Measurements from ENCODE around the gene CCDC85C. TPM values are rescaled to one million over a fixed set of nuclear protein-coding genes. Genes with fewer than 3 reads are reported as not detected.

Gene CCDC85C
- polyA plus RNA-seq, 1 of the 3 experiments (the other 2 are of a cell fraction), result 9.6 TPM

- Histone ChIP-seq H2AFZ (ENCODE audit: low read depth) (no peak overlapping the region), H3K9me2 (no peaks in the 10 kb centered on the region), H4K20me1 (ENCODE audit: insufficient read depth) (peaks cover 60% of the 10 kb centered on the region), H3K79me2 (ENCODE audit: insufficient read depth) (peaks cover 82% of the 10 kb centered on the region), H3K4me1 (ENCODE audit: control insufficient read depth in 1 of 2, insufficient read depth in 2 of 2, low read depth in 1 of 2, low read length in 1 of 2) (peaks cover 22 to 80% of the 10 kb centered on the region in 2 experiments; a peak in 3 of 4 replicates), H3K4me3 (ENCODE audit: low read depth in 2 of 2, low read length in 1 of 2) (peak overlapping the region in 1 of 2 experiments; percentile 13; a peak in 2 of 4 replicates), H3K9me3 (no peaks in the 10 kb centered on the region), H3K9ac (no peak overlapping the region), H3K27me3 (ENCODE audit: insufficient read depth) (no peaks in the 10 kb centered on the region), H3K4me2 (peak overlapping the region; percentile 89; the same call in 1 of the 2 replicates), H3K27ac (ENCODE audit: low read depth in 2 of 2, low read length in 1 of 2) (peak overlapping the region in 1 of 2 experiments; percentile 5; a peak in 1 of 4 replicates), H3F3A (replicated peaks; ENCODE audit: insufficient read depth) (no peaks in the 10 kb centered on the region), H3K36me3 (replicated peaks in 1 of 2; ENCODE audit: control insufficient read depth in 1 of 2, insufficient read depth in 2 of 2, low read length in 1 of 2) (no peaks in the 10 kb centered on the region)
- ChIA-PET CTCF (interaction anchor here (0.7 to 2.2 kb wide), 3 partner anchors 25 to 40 kb away, joined by 3 to 7 read pairs (median 6); no protein-coding TSS in a partner anchor), POLR2A (no interaction called here)
- DNase-seq, result no peak
- WGBS (ENCODE audit: low lambda C conversion rate), result 97% methylated on average over 3 of the region's 3 CpGs
- TF ChIP-seq GATA2 (CRISPR knock-in tag; IDR thresholded peaks at IDR 0.05), result peak; percentile 25; the same call in 1 of the 2 replicates
- TF ChIP-seq GABPA (IDR thresholded peaks at IDR 0.05; ENCODE audit: low read depth), result no peak
Observed at GRCh38 chr14:99600232-99600888, 3.6 kb downstream of the CCDC85C start.

- Histone ChIP-seq H3K9me2 (no peaks in the 10 kb centered on the region), H3K9me3 (no peaks in the 10 kb centered on the region), H3K27ac (ENCODE audit: low read depth in 2 of 2, low read length in 1 of 2) (no peak overlapping the region), H4K20me1 (ENCODE audit: insufficient read depth) (peaks cover 64% of the 10 kb centered on the region), H2AFZ (ENCODE audit: low read depth) (no peak overlapping the region), H3K36me3 (replicated peaks in 1 of 2; ENCODE audit: control insufficient read depth in 1 of 2, insufficient read depth in 2 of 2, low read length in 1 of 2) (no peaks in the 10 kb centered on the region), H3K79me2 (ENCODE audit: insufficient read depth) (peaks cover 92% of the 10 kb centered on the region), H3K27me3 (ENCODE audit: insufficient read depth) (no peaks in the 10 kb centered on the region), H3F3A (replicated peaks; ENCODE audit: insufficient read depth) (no peaks in the 10 kb centered on the region), H3K4me2 (no peak overlapping the region; the same call in 1 of the 2 replicates), H3K9ac (no peak overlapping the region), H3K4me1 (ENCODE audit: control insufficient read depth in 1 of 2, insufficient read depth in 2 of 2, low read depth in 1 of 2, low read length in 1 of 2) (peaks cover 22 to 82% of the 10 kb centered on the region in 2 experiments; a peak in 3 of 4 replicates), H3K4me3 (ENCODE audit: low read depth in 2 of 2, low read length in 1 of 2) (no peak overlapping the region; a peak in 1 of 4 replicates)
- WGBS (ENCODE audit: low lambda C conversion rate), result 91% methylated on average over 6 of the region's 6 CpGs
- CTCF ChIA-PET, result interaction anchor here (1.3 to 2.2 kb wide), 2 partner anchors 23 to 36 kb away, joined by 3 to 6 read pairs; no protein-coding TSS in a partner anchor
- DNase-seq, result no peak
- POLR2A ChIA-PET, result no interaction called here
- TF ChIP-seq TAF1 (IDR thresholded peaks at IDR 0.05; ENCODE audit: borderline replicate concordance, low read depth, low read length) (no peak), EP300 (IDR thresholded peaks at IDR 0.05; ENCODE audit: borderline replicate concordance in 1 of 2, low read depth in 1 of 2, low read length in 1 of 2) (no peak), GABPA (IDR thresholded peaks at IDR 0.05; ENCODE audit: low read depth) (no peak), SMC3 (IDR thresholded peaks at IDR 0.05; ENCODE audit: low read depth, low read length) (no peak), TCF12 (IDR thresholded peaks at IDR 0.05) (no peak), NFIC (IDR thresholded peaks at IDR 0.05; ENCODE audit: borderline replicate concordance) (no peak), ZBTB33 (IDR thresholded peaks at IDR 0.05; ENCODE audit: borderline replicate concordance, low read depth) (no peak), EZH2phosphoT487 (IDR thresholded peaks at IDR 0.05; ENCODE audit: borderline replicate concordance, low read depth) (no peak), RAD21 (IDR thresholded peaks at IDR 0.05; ENCODE audit: low read length) (no peak), REST (IDR thresholded peaks at IDR 0.05; ENCODE audit: low read depth, low read length) (no peak), POLR2AphosphoS5 (IDR thresholded peaks at IDR 0.05; ENCODE audit: low read depth, low read length) (no peak), RXRA (IDR thresholded peaks at IDR 0.05; ENCODE audit: borderline replicate concordance, low read depth) (no peak), NRF1 (IDR thresholded peaks at IDR 0.05; ENCODE audit: low read depth, low read length) (no peak), MXI1 (IDR thresholded peaks at IDR 0.05; ENCODE audit: low read depth, low read length) (no peak), MEF2A (IDR thresholded peaks at IDR 0.05; ENCODE audit: borderline replicate concordance, low read depth) (no peak), RFX5 (IDR thresholded peaks at IDR 0.05; ENCODE audit: low read length) (no peak), MAX (IDR thresholded peaks at IDR 0.05; ENCODE audit: low read depth) (no peak), CHD2 (IDR thresholded peaks at IDR 0.05; ENCODE audit: low read length, partially characterized antibody) (no peak), SIN3A (IDR thresholded peaks at IDR 0.05; ENCODE audit: borderline replicate concordance, low read depth, low read length) (no peak)
Observed at GRCh38 chr14:99599393-99599792, 4.6 kb downstream of the CCDC85C start.
